Erythroblast (primary cell): ENCODE data around the gene CCSER1.
"Not testable (repeated sequence)": the region's sequence is repeated elsewhere in the genome, so short reads cannot be mapped to it uniquely, and the experiment has no call there.

Experiments used
- DNase-seq, 2 experiments: peaks; one replicate each; lab custom pipeline; 2025; lab: John Stamatoyannopoulos, UW
- GATA1 ChIP-seq: IDR thresholded peaks from 2 replicates; pipeline ENCODE4 v1.6.1; 2011; ENCODE audit warnings: low read depth, mild to moderate bottlenecking, control low read depth, low read length, moderate library complexity
- POLR2A ChIP-seq: IDR thresholded peaks from 2 replicates; pipeline ENCODE4 v1.6.1; 2011; ENCODE audit warnings: mild to moderate bottlenecking, low read length

CCSER1 gene

GRCh38 chr4:90317785-90318184 lies 190.6 kb downstream of the CCSER1 start:
- DNase-seq, result no peak
- TF ChIP-seq POLR2A (no peak), GATA1 (no peak)

GRCh38 chr4:90318193-90318592 lies 191.0 kb downstream of the CCSER1 start:
- no peak for TF ChIP-seq GATA1
- no peak for DNase-seq

GRCh38 chr4:90328558-90328957 lies 201.4 kb downstream of the CCSER1 start:
- no peak for DNase-seq
- TF ChIP-seq GATA1 (no peak), POLR2A (no peak)

GRCh38 chr4:90330546-90330945 lies 203.4 kb downstream of the CCSER1 start:
- no peak for DNase-seq
- TF ChIP-seq GATA1, result no peak
- TF ChIP-seq POLR2A, result no peak

- DNase-seq, result no peak
- TF ChIP-seq POLR2A (no peak), GATA1 (no peak)
These were observed 218.5 kb downstream of the CCSER1 start for GRCh38 chr4:90345549-90346215.

- no peak for TF ChIP-seq POLR2A
- DNase-seq, result no peak
These were observed 222.4 kb downstream of the CCSER1 start for GRCh38 chr4:90349636-90350035.

GRCh38 chr4:90357117-90357710 lies 230.0 kb downstream of the CCSER1 start:
- DNase-seq, result peak; percentile 47 to 55
- TF ChIP-seq GATA1, result no peak
- TF ChIP-seq POLR2A, result no peak

- no peak for DNase-seq
- TF ChIP-seq POLR2A (no peak), GATA1 (no peak)
These were observed 247.9 kb downstream of the CCSER1 start for GRCh38 chr4:90375081-90375480.

- no peak for DNase-seq
- TF ChIP-seq GATA1, result no peak
- TF ChIP-seq POLR2A, result no peak
These were observed 266.0 kb downstream of the CCSER1 start for GRCh38 chr4:90393215-90393614.

GRCh38 chr4:90403781-90404180 lies 276.6 kb downstream of the CCSER1 start:
- DNase-seq, result no peak
- TF ChIP-seq POLR2A (no peak), GATA1 (no peak)

- not testable (repeated sequence) for DNase-seq
These were observed 280.7 kb downstream of the CCSER1 start for GRCh38 chr4:90407897-90408296.

- not testable (repeated sequence) for DNase-seq
These were observed 285.6 kb downstream of the CCSER1 start for GRCh38 chr4:90412786-90413185.

GRCh38 chr4:90415116-90415515 lies 287.9 kb downstream of the CCSER1 start:
- no peak for TF ChIP-seq GATA1
- TF ChIP-seq POLR2A, result no peak
- DNase-seq, result no peak

- peak; percentile 2 to 10 for DNase-seq
- TF ChIP-seq GATA1, result no peak
- TF ChIP-seq POLR2A, result no peak
These were observed 292.0 kb downstream of the CCSER1 start for GRCh38 chr4:90419124-90419711.

GRCh38 chr4:90421161-90421560 lies 294.0 kb downstream of the CCSER1 start:
- no peak for TF ChIP-seq GATA1
- DNase-seq, result no peak
